EL (cell line): ENCODE measurements around the gene GJC2.
"Not testable (repeated sequence)": the region's sequence is repeated elsewhere in the genome, so short reads cannot be mapped to it uniquely, and the experiment has no call there.

Experiments
- DNase-seq: peaks from one replicate; pipeline ENCODE4 v3.0.0-alpha.2; 2016

The GJC2 gene

GRCh38 chr1:228149406-228150119 is at the start of gene GJC2:
Gene GJC2 (plus strand): TSS chr1:228149930. CDS start chr1:228157759, 7,829 bp downstream.
- DNase-seq, result peak; percentile 38

- no peak for DNase-seq
Observed at GRCh38 chr1:228100822-228101613, 48.7 kb upstream of the GJC2 start.

GRCh38 chr1:228101614-228101993 is 48.1 kb upstream of the GJC2 start:
- DNase-seq, result no peak

- DNase-seq, result peak; percentile 54
Observed at GRCh38 chr1:228101994-228102790, 47.5 kb upstream of the GJC2 start.

GRCh38 chr1:228102791-228103620 is 46.7 kb upstream of the GJC2 start, which contains the start of gene C1orf35:
Gene C1orf35 (minus strand): TSS chr1:228103325. CDS start chr1:228103227, 98 bp downstream.
- DNase-seq, result peak; percentile 91

GRCh38 chr1:228104526-228105269 is 45.0 kb upstream of the GJC2 start:
- DNase-seq, result no peak

- no peak for DNase-seq
Observed at GRCh38 chr1:228105270-228105995, 44.3 kb upstream of the GJC2 start.

- no peak for DNase-seq
Observed at GRCh38 chr1:228105996-228106799, 43.5 kb upstream of the GJC2 start.

- no peak for DNase-seq
Observed at GRCh38 chr1:228106800-228107054, 43.0 kb upstream of the GJC2 start.

GRCh38 chr1:228107636-228108035 is 42.1 kb upstream of the GJC2 start:
- DNase-seq, result no peak

- no peak for DNase-seq
Observed at GRCh38 chr1:228108055-228108690, 41.6 kb upstream of the GJC2 start.

- no peak for DNase-seq
Observed at GRCh38 chr1:228108742-228109072, 41.0 kb upstream of the GJC2 start.

- DNase-seq, result peak; percentile 95
Observed at GRCh38 chr1:228109073-228109961, 40.4 kb upstream of the GJC2 start, which contains the start of gene MRPL55. Gene MRPL55 (minus strand): TSS chr1:228109299. CDS start chr1:228108260, 1,039 bp downstream.

- DNase-seq, result peak; percentile 51
Observed at GRCh38 chr1:228109962-228110488, 39.7 kb upstream of the GJC2 start.

- DNase-seq, result no peak
Observed at GRCh38 chr1:228110556-228110955, 39.2 kb upstream of the GJC2 start.

- DNase-seq, result not testable (repeated sequence)
Observed at GRCh38 chr1:228111315-228111714, 38.4 kb upstream of the GJC2 start.

GRCh38 chr1:228112167-228112566 is 37.6 kb upstream of the GJC2 start:
- DNase-seq, result no peak

GRCh38 chr1:228112617-228113016 is 37.1 kb upstream of the GJC2 start:
- no peak for DNase-seq
